GM21717 (cell line): ENCODE results near the gene SLIT3.
"Not testable (repeated sequence)": the region's sequence is repeated elsewhere in the genome, so short reads cannot be mapped to it uniquely, and the experiment has no call there.

Experiments
- ATAC-seq: cut with Tn5 transposase; IDR thresholded peaks from one replicate; pipeline ENCODE4 v1.9.1; 2021; ENCODE audit warnings: mild to moderate bottlenecking, moderate library complexity; ENCODE audit not compliant: unreplicated experiment

Gene SLIT3

DNA sequence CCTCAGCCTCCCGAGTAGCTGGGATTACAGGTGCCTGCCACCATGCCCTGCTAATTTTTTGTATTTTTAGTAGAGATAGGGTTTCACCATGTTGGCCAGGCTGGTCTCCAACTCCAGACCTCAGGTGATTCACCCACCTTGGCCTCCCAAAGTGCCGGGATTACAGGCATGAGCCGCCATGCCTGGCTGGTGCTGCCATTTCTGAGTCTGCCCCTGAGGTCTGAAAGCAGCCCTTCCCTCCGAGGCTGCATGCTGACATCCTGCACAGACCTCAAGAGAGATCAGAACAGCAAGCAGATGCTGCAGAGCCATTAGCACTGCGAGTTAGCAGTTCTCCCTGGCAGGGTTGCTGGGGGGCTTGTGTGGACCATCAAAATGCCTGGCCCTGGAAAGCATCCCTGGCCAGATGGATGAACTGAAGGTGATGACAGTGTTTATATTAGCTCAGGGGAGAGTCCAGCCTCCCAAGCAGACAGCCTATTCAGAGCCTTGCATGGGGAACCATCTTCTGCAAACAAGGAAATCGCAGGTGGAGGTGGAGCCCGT, 545.3 kb downstream of the SLIT3 start:
- ATAC-seq, result no peak

DNA sequence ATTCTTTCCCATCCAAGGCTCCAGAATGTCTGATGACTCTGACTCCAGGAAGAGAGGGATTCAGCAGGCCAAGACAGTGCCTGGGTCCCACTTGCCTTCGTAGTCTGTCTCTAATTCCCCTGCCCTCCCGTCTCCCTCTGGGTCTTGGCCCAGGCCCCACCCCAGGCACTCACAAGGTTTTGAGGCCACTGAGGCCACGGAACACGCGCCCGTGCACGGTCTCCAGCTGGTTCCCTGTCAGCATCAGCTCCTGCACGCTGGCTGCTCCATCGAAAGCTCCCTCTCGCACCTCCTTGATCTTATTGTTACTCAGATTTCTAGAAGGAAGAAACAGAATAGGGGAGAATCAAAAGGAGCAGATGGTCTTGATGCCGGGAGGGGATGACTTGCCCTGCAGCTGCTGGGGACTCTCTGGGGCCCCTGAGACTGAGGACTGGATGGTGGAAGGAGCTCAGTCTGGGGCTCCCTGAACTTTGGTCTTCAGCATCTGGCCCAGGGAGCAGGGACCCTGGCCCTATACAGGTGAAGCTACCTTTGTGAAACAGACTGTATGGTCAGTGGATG, 547.2 kb downstream of the SLIT3 start:
- ATAC-seq, result no peak

- ATAC-seq, result no peak
These were observed 548.3 kb downstream of the SLIT3 start for GRCh38 chr5:168752416-168753190.

GRCh38 chr5:168752012-168752411, 548.9 kb downstream of the SLIT3 start:
- no peak for ATAC-seq

DNA sequence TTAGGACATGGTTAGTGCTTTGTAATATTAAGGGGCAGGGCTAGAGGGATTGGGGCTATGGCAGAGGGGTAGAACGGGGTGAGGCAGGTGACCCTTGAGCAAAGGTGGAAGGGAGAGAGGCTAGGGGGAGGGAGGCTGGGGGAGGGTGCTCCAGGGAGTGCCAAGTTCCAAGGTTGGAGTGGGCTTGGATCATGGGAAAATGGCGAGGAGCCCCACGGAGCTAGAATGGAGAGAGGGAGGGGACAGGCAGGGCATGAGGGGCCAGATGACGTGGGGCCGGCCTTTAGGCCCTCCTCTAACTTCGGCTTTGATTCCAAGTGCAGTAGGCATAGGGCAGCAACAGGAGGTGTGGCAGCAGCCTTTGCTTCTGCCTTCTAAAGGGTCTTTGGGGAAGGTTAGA, 550.0 kb downstream of the SLIT3 start:
- ATAC-seq, result no peak

DNA sequence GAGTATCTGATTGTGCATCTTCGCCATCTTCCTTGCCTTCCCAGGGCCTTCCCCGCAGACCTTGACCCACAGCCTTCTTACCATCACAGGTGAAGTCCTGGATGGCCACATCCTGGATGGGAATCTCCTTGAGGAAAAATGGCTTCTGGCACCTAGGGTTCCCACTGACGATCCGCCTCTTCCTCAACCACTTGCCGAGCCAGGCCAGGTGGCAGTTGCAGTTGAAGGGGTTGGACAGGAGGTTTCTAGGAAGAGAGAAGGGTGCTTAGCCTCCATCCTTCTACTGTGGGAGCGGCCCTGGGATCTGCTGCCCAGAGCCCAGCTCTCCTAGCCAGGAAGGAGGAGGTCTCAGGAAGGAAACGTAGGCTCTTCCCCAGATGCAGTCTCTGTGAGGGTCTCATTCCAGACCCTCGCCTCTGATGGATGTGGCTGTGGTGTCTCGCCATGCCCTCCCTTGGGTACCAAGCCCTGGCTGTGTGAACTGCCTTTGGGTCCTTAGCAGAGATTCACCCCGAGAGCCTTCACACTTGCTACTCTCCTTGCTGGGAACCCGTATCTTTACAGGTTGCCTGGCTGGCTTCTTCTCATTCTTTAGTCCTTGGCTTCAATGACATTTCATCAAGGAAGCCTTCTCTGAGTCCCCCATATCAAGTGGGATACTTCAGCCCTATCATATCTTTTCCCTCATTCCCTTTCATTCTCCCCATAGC, 551.4 kb downstream of the SLIT3 start:
- ATAC-seq, result no peak

DNA sequence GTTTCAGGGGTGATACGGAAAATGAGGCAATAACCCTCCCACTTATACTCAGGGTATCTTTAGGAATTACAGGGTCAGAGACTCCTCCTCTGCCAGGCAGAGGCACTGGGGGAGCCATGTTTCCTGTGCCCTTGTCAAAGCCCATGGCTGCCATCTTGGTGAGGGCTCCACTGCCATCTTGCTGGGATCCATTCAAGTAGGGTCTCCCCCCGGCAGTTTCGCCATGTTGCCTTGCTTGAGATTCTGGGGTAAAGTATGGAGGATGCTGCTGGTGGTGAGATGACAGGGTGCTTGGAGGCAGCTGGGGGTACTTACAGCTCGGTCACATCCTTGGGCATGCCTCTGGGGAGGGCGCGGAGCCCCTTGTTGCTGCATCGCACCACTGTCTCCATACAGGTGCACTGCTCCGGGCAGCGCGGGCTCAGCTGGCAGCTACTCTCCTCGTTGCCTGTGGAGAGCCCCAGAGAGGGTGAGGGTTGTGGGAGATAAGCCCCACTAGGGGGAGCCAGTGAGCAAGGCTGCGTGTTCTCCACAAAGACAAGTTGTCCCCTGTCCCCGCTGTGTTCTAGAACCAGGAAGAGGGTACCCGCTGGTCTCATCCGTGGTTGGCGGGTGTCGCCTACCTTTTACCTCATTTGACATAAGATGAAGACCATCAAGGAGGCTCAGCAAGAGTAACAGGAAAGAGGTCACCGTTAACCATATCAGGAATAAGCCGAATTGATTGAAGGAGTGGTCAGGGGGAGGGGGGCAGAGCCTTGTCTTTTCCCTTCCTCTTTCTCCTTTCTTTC, 552.8 kb downstream of the SLIT3 start:
- ATAC-seq, result no peak

GRCh38 chr5:168746893-168747640, 553.9 kb downstream of the SLIT3 start:
- ATAC-seq, result no peak

- not testable (repeated sequence) for ATAC-seq
These were observed 554.6 kb downstream of the SLIT3 start for GRCh38 chr5:168746126-168746892.

- ATAC-seq, result no peak
These were observed 557.3 kb downstream of the SLIT3 start for GRCh38 chr5:168743617-168744016.

GRCh38 chr5:168742311-168742710, 558.6 kb downstream of the SLIT3 start:
- ATAC-seq, result not testable (repeated sequence)

DNA sequence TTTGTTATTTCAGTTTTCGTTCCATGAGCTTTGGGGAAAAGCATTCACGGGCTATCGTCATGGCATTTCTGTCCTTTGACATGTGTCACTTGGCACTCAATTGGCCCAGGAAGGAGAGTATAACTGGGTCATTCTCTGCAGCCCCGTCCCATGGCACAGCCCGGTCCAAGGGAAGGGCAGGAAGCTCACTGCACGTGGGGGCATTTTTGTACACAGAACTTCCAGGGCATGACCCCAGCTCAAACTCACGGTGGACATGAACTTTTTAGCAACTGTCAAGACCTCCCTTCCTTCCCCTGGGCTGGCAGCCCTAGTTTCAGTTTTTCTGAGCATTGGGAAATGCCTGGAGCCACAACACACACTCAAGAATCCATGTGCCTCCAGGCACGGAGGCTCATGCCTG, 560.1 kb downstream of the SLIT3 start:
- ATAC-seq, result no peak

GRCh38 chr5:168740092-168740800, 560.7 kb downstream of the SLIT3 start:
- ATAC-seq, result no peak

- no peak for ATAC-seq
These were observed 563.9 kb downstream of the SLIT3 start for GRCh38 chr5:168737066-168737465.

GRCh38 chr5:168736281-168736831, 564.6 kb downstream of the SLIT3 start:
- ATAC-seq, result no peak

DNA sequence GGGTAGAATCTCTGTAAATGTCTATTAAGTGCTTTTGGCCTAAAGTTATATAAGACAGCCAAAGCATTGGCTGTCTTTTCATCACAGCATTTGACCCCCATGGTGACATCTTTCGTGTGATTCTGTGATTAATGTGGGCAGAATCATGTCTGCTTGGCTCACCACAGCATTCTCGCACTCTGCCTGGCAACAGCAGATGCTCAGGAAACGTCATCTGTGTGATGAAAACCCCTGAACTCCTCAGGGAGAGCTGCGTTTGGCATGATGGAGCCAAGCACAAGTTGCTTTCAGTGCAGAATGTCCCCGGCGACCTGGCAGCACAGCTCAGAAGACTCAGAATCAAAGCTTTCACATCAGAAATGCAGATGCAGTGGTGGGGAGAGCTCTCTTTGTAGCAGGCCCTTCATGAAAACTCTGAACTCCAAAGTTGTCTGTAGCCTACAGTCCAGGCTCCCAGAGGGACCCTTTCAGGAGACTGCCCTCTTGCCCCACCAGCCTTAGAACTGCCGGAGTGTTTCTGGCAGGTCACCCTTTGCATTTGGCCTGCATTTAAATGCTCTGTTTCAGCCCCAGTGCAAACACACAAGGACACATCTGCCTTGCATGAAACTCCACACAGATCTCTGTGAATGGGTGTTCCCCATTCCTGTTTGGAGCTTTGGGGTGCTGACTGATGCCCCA, 566.2 kb downstream of the SLIT3 start:
- ATAC-seq, result peak; percentile 59

DNA sequence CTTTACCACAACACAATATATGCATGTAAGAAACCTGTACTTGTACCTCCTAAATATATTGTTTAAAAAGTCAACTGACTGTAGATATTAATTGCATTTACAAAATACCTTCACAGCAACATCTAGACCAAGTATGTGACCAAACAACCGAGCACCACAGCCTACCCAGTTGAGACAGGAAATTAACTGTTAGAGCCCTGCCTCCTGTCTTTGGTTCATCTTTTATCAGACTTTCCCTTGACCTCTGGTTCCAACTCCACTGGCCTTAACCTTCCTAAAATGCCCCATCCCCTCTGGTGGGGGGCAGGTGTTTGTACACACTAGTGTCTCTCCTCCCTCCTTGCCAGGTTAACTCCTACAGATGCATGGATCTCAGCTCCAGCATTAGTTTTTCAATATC, 566.8 kb downstream of the SLIT3 start:
- no peak for ATAC-seq
